Kasumi-1 (cell line): ENCODE measurements around the gene ARHGAP35.
"Not testable (repeated sequence)": the region's sequence is repeated elsewhere in the genome, so short reads cannot be mapped to it uniquely, and the experiment has no call there.

Experiments used
- DNase-seq, 2 experiments: peaks; one replicate each; lab custom pipeline; 2025; lab: John Stamatoyannopoulos, UW

The ARHGAP35 gene

GRCh38 chr19:46844067-46844489 lies 16.7 kb upstream of the ARHGAP35 start:
- no peak for DNase-seq

- no peak for DNase-seq
Observed at GRCh38 chr19:46845959-46846459, 14.8 kb upstream of the ARHGAP35 start.

DNA sequence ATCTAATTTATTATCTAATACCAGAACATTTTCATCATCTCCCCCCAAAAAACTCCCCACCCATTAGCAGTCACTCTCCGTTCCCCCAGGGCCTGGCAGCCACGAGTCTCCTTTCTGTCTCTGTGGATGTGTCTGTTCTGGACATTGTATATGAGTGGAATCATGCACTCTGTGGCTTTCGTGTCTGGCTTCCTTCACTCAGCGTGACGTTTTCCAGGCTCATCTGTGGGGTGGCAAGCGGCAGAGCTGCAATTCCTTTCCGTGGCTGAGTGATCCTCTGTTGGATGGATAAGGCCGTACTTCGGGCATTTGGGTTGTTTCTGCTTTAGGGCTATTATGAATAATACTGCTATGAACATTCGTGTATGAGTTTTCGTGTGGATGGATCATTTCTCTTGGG lies 13.3 kb upstream of the ARHGAP35 start:
- no peak for DNase-seq

DNA sequence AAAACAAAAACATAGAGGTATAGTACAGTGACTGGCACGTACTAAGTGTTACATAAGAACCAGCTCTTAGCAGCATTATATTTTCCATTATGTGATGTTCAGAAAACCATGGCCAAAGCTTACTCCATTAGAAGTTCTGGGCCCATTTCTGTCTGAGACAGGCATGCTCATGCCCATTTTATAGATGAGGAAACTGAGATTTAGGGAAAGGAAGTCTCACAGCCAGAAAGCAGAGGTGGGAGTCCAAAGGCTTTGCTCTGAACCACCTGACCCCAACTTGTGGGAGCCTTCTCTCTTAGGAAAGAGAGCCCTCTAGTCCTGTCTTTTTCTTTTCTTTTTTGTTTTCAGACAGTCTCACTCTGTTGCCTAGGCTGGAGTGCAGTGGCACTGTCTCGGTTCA lies 12.4 kb upstream of the ARHGAP35 start:
- DNase-seq: no peak

DNA sequence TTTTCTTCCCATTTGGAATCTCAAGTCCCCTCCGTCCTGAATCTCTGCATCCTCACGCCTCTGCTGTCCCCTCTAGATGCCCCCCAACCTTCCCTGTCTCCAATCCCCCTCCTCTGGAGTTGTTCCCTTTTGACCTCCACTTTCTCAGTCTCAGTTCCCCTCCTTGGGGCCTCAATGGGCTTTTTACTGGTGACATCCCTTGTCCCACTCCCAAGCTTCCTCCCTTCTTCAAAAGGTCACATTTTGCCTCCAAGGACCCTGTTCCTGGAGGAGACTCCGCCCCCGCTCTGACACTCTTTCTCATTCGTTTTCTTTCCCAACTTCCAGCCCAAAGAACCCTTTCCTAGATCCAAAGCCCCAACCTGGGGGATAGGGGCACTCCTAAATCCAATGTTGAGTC lies 11.2 kb upstream of the ARHGAP35 start:
- no peak for DNase-seq

GRCh38 chr19:46850228-46851203 lies 10.3 kb upstream of the ARHGAP35 start, which contains the start of gene AP2S1:
AP2S1 (minus strand) TSS chr19:46850846; CDS start chr19:46850766, 80 bp downstream.
- peak; percentile 99 for DNase-seq

- no peak for DNase-seq
Observed at GRCh38 chr19:46852830-46853229, 8.0 kb upstream of the ARHGAP35 start.

- DNase-seq: not testable (repeated sequence)
Observed at GRCh38 chr19:46854698-46855097, 6.1 kb upstream of the ARHGAP35 start.

DNA sequence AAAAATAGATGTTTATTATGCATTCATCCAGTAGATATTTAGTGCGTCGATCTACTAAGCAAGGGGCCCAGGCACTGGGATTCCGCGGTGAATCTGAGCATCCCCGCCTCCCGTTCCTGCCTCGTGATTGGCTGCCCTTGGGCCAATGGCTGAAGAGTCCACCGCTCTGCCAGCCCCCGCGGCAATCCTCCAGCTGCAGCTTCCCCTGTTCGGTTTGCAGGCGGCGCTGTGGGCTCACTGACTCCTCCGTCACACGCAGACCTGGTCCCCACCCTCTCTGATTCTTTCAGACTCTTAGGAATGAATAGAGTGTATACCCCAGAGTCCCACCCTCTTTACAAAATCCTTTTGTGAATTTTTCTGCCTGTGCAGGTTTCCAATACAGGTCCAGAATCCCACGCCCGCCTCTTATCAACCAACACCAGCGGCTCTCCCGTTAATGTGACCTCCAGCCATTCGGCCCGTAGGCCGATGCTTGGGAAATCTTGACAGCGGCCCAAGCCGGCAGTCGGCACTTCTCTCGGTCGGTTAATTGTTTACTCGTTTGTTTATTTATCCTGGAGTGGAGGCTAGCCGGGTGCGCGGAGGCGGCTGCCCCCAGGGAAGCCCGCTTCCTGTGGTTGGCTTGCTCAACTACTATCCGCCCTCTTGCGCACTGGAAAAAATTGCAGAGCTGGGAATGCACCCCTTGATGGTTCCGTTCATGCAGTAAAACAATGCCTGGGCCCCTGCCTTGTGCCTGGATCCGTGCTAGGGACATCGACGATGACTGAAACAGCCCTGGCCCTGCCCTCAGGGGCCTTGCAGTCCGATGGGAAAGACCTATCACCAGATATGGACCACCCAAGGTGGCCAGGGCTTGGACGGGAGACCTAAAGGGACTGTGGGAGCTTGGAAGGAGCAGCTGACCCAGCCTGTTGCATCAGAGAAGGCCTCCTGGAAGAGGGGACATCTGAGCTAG lies 4.5 kb upstream of the ARHGAP35 start:
- DNase-seq: peak; percentile 95 to 97

- DNase-seq: peak; percentile 79 to 85
Observed at GRCh38 chr19:46859637-46860124, 1.1 kb upstream of the ARHGAP35 start.

GRCh38 chr19:46860125-46860845 lies 512 bp upstream of the ARHGAP35 start:
- peak; percentile 96 to 99 for DNase-seq

- DNase-seq: peak; percentile 35 to 57
Observed at GRCh38 chr19:46861691-46862502, 1.1 kb downstream of the ARHGAP35 start.

GRCh38 chr19:46862503-46862834 lies 1.7 kb downstream of the ARHGAP35 start:
- peak in 1 of 2 experiments; percentile 35 for DNase-seq

- peak; percentile 36 to 55 for DNase-seq
Observed at GRCh38 chr19:46862974-46863632, 2.3 kb downstream of the ARHGAP35 start.

DNA sequence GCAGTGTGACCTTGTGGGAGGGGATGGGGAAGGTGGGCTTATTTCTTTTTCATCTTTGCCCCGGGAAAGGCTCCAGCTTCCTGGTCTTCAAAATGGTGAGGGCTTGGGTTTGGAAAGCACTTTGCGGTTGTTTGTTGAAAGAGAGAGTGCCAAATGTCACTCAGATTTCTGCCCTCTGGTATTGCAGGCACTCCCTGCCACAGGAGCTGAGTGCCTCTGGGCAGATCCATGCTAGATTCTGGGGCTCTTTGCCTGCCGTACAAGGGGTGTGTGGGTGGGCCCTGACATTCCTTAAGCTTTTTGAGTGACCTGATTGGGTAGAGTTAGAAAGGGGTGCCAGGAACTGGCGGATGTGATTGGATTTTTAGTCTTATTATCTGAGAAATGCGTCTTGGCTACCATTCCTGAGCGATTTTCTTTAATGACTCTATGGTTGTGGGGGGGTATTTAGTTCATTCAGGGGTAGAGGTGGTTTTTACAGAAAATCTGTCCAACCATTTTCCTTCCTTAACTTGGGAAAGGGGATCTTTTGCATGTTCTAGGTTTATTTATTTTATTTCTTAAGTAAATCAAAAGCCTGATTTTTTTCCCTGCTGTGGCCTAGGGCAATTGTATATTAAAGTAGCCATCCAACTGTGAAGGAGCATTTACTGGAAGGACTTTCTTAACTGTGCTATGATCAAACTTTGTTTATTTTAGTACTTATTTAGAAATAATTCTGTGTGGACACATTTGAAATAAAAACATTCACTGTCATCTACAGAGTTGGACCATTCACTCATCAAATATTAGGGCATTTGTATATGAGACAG lies 3.2 kb downstream of the ARHGAP35 start:
- DNase-seq: no peak

GRCh38 chr19:46866407-46867136 lies 5.8 kb downstream of the ARHGAP35 start:
- DNase-seq: no peak

- DNase-seq: no peak
Observed at GRCh38 chr19:46867170-46867569, 6.4 kb downstream of the ARHGAP35 start.
